AG09319 (cell line): ENCODE data around the gene TSHZ3.

Experiments
- DNase-seq: peaks from one replicate; pipeline ENCODE4 v3.0.0-alpha.2; 2010; ENCODE audit warnings: low read depth; ENCODE audit errors: extremely low read depth
- CTCF ChIP-seq: IDR thresholded peaks from 2 replicates; pipeline ENCODE4 v1.5.1; 2011; ENCODE audit warnings: low read depth, mild to moderate bottlenecking, inconsistent platforms, low read length, moderate library complexity

The TSHZ3 gene

GRCh38 chr19:31370216-31370615, 21.0 kb upstream of the TSHZ3 start:
- TF ChIP-seq CTCF, result no peak
- no peak for DNase-seq

GRCh38 chr19:31364963-31365362, 15.7 kb upstream of the TSHZ3 start:
- no peak for TF ChIP-seq CTCF
- DNase-seq, result no peak

- TF ChIP-seq CTCF, result no peak
- no peak for DNase-seq
These were observed 12.5 kb upstream of the TSHZ3 start for GRCh38 chr19:31361728-31362127.

- DNase-seq, result no peak
- TF ChIP-seq CTCF, result no peak
These were observed 8.1 kb upstream of the TSHZ3 start for GRCh38 chr19:31357315-31357673.

- TF ChIP-seq CTCF, result no peak
- DNase-seq, result no peak
These were observed 7.5 kb upstream of the TSHZ3 start for GRCh38 chr19:31356587-31357314.

- TF ChIP-seq CTCF, result no peak
- no peak for DNase-seq
These were observed 6.5 kb upstream of the TSHZ3 start for GRCh38 chr19:31355665-31356289.

GRCh38 chr19:31354799-31355664, 5.8 kb upstream of the TSHZ3 start:
- DNase-seq, result no peak
- TF ChIP-seq CTCF, result no peak
